Stimulated activated naive B cell treated with anti-CD40 and anti-IgM and Interleukin-4, amounts not matched to agents 10 μg/mL and 1 μg/mL and 100 μg/mL, for 72 hours (primary cell): ENCODE measurements around the gene PROKR2.

Experiments used
- ATAC-seq, 2 donors: fragments of 150-1000 bp; cut with Tn5 transposase; replicated peaks; 2 replicates each; pipeline ENCODE4 v1.10.0; 2021; ENCODE audit warnings: moderate library complexity in 1 of 2
- DNase-seq: peaks from one replicate; pipeline ENCODE4 v3.0.0; 2021
- H3K27ac Mint-ChIP-seq: one replicate; pipeline ENCODE4 v1.8.0; 2022; ENCODE audit warnings: mild to moderate bottlenecking, mixed read lengths
- H3K27me3 Mint-ChIP-seq, 2 donors: one replicate each; pipeline ENCODE4 v1.8.0; 2022; ENCODE audit warnings: mixed read lengths in 2 of 2
- H3K36me3 Mint-ChIP-seq, 2 donors: one replicate each; pipeline ENCODE4 v1.8.0; 2022; ENCODE audit warnings: mixed read lengths in 2 of 2, mild to moderate bottlenecking in 1 of 2
- H3K4me1 Mint-ChIP-seq, 2 donors: one replicate each; pipeline ENCODE4 v1.8.0; 2022; ENCODE audit warnings: mixed read lengths in 2 of 2, mild to moderate bottlenecking in 1 of 2
- H3K4me3 Mint-ChIP-seq, 2 donors: one replicate each; pipeline ENCODE4 v1.8.0; 2022; ENCODE audit warnings: mild to moderate bottlenecking in 2 of 2, mixed read lengths in 2 of 2, moderate library complexity in 1 of 2
- H3K9me3 Mint-ChIP-seq, 2 donors: one replicate each; pipeline ENCODE4 v1.8.0; 2022; ENCODE audit warnings: mixed read lengths in 2 of 2, mild to moderate bottlenecking in 1 of 2

The PROKR2 gene

DNA sequence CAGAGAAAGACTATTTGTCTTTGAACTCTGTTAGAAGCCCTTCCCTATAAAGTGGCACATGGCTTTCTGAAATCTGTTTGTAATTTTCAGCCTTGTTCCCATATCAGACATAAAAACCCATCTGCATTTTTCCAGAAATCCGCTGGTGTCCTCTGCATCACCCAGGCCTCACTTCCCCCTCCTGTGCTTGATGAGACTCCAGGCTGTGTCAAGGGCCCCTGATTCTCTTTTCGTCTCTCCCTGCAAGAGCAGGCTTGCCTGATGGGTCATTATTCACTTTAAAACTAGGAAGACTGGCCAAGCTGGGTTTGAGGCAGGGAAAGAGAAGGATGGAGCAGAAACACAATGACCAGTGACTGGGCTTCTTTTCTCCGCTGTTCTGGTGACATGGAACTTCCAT, 10.6 kb upstream of the PROKR2 start:
- ATAC-seq, result no peak
- H3K9me3 Mint-ChIP-seq, result no peaks in the 10 kb centered on the region

DNA sequence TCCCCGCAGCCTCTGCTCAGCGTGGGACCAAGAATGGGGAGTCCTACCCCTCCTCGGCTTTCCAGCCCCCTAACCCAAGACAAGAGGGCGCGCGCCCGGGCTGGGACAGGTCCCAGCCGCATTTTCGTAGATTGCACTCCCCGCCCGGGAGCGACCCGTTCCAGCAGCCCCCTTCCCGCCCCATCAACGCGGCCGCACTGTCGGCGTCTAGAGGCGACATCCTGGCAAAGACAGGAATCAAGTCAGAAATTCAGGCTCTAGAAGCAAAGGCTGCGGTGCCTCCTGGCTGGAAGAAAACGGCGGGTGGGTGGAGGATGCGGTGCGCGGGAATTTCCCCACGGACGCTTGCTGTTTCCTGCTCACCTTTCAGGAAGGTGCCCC, 957 bp downstream of the PROKR2 start:
- Mint-ChIP-seq H3K4me1 (peaks cover 5 to 10% of the 10 kb centered on the region in 2 donors), H3K4me3 (peak overlapping the region in 1 of 2 donors; percentile 67), H3K9me3 (peaks cover 6 to 7% of the 10 kb centered on the region in 2 donors), H3K27ac (no peak overlapping the region), H3K36me3 (no peaks in the 10 kb centered on the region), H3K27me3 (peaks cover 61 to 74% of the 10 kb centered on the region in 2 donors)
- DNase-seq, result no peak
- no peak for ATAC-seq

More for the DNA sequence above, 10.6 kb upstream of the PROKR2 start:
- H3K4me3 Mint-ChIP-seq, result no peak overlapping the region
- no peak for DNase-seq
- H3K4me1 Mint-ChIP-seq, result no peaks in the 10 kb centered on the region
- H3K27ac Mint-ChIP-seq, result no peak overlapping the region
- peaks cover 39% of the 10 kb centered on the region in 2 donors for H3K27me3 Mint-ChIP-seq
- H3K36me3 Mint-ChIP-seq, result no peaks in the 10 kb centered on the region

DNA sequence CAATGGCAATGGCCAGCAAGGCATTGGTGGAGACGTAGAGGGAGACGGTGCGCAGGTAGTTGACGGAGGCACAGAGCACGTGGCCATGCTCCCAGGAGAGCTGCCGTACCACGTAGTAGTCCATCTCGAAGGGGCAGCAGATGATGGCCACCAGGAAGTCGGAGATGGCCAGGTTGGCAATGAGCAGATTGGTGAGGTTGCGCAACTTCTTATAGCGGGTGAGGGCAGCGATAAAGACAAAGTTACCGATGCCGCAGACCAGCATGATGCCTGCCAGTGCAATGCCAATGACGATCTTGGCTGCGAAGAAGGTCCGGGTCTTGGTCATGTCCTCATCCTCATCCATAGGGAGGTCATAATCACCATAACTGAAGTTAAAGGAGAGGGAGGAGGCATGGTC, 2.8 kb downstream of the PROKR2 start:
- ATAC-seq (no peak), DNase-seq (no peak)
- Mint-ChIP-seq H3K4me3 (no peak overlapping the region), H3K27ac (no peak overlapping the region), H3K36me3 (peaks cover 0 to 1% of the 10 kb centered on the region in 2 donors), H3K4me1 (peaks cover 5 to 10% of the 10 kb centered on the region in 2 donors), H3K27me3 (peaks cover 56 to 64% of the 10 kb centered on the region in 2 donors), H3K9me3 (peaks cover 15 to 21% of the 10 kb centered on the region in 2 donors)

DNA sequence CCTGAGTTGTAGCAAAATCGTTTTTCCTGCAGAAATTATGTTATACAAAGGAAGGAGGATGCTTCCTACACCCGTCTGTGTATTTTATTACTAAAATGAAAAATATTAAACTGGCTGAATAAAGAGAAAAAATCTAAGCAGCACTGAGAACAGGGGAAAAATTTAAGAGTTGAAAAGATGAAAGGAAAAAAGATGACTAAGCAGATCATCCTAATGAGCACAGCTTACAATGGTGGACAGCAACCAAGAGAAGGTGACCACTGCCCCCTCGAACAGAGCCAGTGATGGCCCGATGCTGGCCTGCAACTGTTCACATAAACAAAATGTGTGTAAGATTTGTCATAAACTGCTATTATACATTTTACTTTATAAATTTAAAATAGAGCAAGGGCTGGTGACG, 4.2 kb downstream of the PROKR2 start:
- Mint-ChIP-seq H3K27ac (no peak overlapping the region), H3K4me3 (no peak overlapping the region), H3K4me1 (peaks cover 5 to 10% of the 10 kb centered on the region in 2 donors), H3K27me3 (peaks cover 42 to 50% of the 10 kb centered on the region in 2 donors), H3K36me3 (peaks cover 0 to 6% of the 10 kb centered on the region in 2 donors), H3K9me3 (peaks cover 23 to 28% of the 10 kb centered on the region in 2 donors)
- no peak for DNase-seq
- ATAC-seq, result no peak

DNA sequence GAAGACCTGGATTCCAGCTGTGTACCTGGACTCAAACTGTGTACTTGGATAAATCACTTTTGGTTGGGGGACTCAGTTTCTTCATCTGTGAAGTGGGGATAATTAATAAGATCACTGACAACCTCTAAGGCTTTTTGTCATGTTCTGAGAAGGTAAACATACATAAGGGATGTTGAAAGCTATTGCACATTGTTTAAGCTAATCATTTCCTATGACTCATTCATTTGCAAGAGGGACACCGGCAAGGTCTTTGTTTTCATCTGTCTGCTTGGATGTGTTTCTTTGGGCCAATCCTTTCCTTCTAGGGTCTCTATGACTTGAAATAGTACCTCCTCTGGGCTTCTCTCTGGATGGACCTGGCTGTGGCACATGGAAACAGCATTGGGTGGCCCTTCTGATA, 6.8 kb downstream of the PROKR2 start:
- Mint-ChIP-seq H3K4me1 (no peaks in the 10 kb centered on the region), H3K36me3 (peaks cover 0 to 6% of the 10 kb centered on the region in 2 donors), H3K27me3 (peaks cover 22 to 33% of the 10 kb centered on the region in 2 donors), H3K27ac (no peak overlapping the region), H3K4me3 (no peak overlapping the region), H3K9me3 (peaks cover 36 to 37% of the 10 kb centered on the region in 2 donors)
- no peak for ATAC-seq
- DNase-seq, result no peak

DNA sequence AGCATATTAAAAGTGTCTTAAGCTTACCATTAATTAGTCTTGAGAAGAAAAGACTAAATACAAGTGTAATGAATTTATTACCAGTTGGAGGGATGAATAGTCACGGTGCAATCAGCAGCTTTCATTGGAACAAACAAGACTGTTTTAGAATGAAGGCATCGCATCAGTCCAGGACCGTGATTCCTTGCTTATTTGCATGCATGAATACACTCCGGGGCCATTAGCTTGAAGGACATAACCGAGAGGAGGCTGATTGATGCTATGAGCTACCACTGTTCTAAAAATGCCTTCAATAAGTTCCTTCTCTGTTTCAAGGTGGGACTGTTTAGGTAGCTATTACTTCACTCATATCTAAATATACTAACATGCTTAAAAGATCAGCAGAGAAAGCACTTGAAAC, 17.9 kb downstream of the PROKR2 start:
- no peak for ATAC-seq
- H3K27ac Mint-ChIP-seq, result no peak overlapping the region
- no peak overlapping the region for H3K4me3 Mint-ChIP-seq
- peaks cover 17 to 27% of the 10 kb centered on the region in 2 donors for H3K27me3 Mint-ChIP-seq
- no peak for DNase-seq
- H3K36me3 Mint-ChIP-seq, result no peaks in the 10 kb centered on the region
- H3K9me3 Mint-ChIP-seq, result no peaks in the 10 kb centered on the region
- H3K4me1 Mint-ChIP-seq, result no peaks in the 10 kb centered on the region

DNA sequence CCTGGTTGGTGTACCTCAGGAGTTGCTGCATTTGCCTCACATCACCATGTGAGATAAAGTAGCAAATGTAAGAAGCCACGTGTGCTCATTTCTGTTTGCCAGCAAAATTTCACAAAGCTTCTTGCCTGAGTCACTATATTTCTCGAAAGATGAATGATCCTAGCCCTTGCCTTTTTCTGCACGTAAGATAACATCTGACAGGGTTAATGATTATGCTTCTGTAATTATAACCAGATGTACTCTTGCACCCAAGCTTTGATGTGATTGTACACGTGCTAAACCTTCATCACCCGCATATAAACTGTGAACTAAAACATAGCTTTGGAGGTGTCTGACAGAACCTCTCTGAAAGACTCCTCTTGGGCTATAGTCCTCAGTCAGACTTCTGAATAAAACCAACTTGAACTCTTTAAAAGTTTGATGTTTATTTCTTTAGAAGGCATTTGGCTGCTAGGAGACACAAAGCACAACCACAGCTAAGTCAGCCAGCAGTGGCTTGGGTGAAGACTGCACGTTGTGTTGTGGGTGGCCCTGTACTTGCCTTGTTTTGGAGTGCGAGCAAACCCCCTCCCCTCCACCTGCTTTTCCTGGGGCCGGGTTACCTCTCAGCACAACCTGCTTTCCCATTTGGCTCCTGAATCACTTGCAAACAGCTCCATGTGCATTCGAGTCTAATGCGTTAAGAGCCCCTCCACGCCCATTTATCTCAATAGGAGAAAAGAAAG, 19.3 kb downstream of the PROKR2 start:
- ATAC-seq, result no peak
- no peak for DNase-seq
- Mint-ChIP-seq H3K4me1 (no peaks in the 10 kb centered on the region), H3K27me3 (peaks cover 13 to 25% of the 10 kb centered on the region in 2 donors), H3K27ac (no peak overlapping the region), H3K36me3 (no peaks in the 10 kb centered on the region), H3K4me3 (no peak overlapping the region), H3K9me3 (no peaks in the 10 kb centered on the region)

DNA sequence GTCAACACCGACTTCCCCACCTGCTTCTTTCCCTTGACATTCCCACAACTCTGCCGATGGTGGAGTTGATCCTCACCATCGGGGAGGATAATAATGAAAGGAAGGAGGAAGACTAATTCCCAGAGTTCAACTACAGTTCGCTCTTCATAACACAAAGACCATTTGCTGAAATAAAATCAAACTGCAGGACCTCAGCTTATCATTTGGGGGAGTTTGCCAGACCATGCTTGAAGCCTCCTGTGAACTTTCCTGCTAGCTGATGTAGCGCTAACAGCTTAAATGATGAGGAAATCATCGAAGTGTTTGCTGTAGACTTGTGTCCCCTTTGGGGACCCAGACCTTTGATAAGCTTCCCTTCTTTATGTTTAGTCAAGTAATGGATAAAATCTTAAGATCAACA, 26.2 kb downstream of the PROKR2 start:
- DNase-seq (no peak), ATAC-seq (no peak)
- Mint-ChIP-seq H3K27me3 (peaks cover 10 to 18% of the 10 kb centered on the region in 2 donors), H3K4me1 (no peaks in the 10 kb centered on the region), H3K4me3 (no peak overlapping the region), H3K36me3 (no peaks in the 10 kb centered on the region), H3K27ac (no peak overlapping the region), H3K9me3 (peaks cover 7% of the 10 kb centered on the region in 2 donors)

DNA sequence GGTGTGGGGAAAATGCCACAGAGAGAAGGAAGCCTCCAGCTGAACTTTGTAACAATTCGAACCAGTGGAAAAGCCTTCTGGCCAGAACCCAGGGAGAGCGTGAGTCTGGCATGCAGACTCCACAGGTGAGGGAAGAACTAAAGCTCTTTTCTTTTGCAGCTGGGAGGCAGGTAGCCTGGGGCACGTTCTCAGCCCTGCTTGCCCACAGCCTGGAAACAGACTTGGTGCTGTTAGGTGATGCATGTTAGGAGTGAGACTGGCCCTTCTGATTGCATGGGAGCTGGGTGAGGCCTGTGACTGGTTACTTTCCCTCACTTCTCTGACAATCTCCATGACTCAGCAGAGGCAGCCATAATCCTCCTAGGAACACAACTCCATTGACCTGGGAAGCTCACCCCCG, 34.2 kb downstream of the PROKR2 start:
- Mint-ChIP-seq H3K36me3 (peaks cover 0 to 4% of the 10 kb centered on the region in 2 donors), H3K4me1 (no peaks in the 10 kb centered on the region), H3K27ac (no peak overlapping the region), H3K27me3 (peaks cover 50 to 58% of the 10 kb centered on the region in 2 donors), H3K9me3 (peaks cover 9 to 14% of the 10 kb centered on the region in 2 donors), H3K4me3 (no peak overlapping the region)
- DNase-seq, result no peak
- ATAC-seq, result no peak

DNA sequence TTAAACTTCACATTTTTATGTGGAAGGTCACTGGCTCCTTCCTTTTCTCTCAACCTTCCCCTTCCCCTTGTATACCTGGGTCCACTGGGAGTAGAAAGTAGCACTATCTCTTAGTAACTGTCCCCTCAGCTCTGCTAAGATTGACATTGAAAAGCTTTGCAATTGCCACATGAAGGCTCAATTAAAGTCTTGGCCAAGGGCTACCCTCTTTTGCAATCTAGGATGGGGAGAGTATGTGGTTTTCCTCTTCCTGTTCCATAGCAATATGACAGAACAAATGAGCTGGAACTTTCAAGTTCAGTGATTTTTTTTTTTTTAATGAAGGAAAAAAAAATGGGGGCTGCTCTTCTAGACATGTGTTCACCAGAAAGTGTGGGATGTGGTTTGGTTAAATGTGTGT, 37.1 kb downstream of the PROKR2 start:
- ATAC-seq (no peak), DNase-seq (no peak)
- peaks cover 0 to 4% of the 10 kb centered on the region in 2 donors for H3K36me3 Mint-ChIP-seq
- H3K4me3 Mint-ChIP-seq, result no peak overlapping the region
- no peaks in the 10 kb centered on the region for H3K4me1 Mint-ChIP-seq
- no peak overlapping the region for H3K27ac Mint-ChIP-seq
- peaks cover 2 to 3% of the 10 kb centered on the region in 2 donors for H3K9me3 Mint-ChIP-seq
- H3K27me3 Mint-ChIP-seq, result peaks cover 43 to 53% of the 10 kb centered on the region in 2 donors

DNA sequence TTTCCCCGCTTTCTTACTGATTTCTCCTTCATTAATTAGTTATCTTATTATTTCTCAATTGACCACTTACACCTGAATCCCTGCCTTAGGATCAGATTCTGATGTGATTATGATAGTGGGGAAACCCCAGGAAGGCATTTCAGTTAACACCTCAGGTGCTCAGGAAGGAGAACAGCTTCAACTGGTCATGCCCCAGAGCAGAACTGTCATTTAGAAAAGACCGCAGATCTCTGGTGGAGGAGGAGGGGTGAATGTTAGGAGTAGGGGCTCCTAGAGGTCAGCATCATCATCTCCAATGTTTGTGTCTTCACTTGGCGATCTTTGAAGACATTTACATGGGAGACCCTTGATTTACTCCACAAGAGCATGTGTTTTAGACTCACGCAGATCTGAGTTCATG, 44.5 kb downstream of the PROKR2 start:
- Mint-ChIP-seq H3K27ac (no peak overlapping the region), H3K4me3 (no peak overlapping the region), H3K4me1 (peaks cover 0 to 6% of the 10 kb centered on the region in 2 donors), H3K36me3 (no peaks in the 10 kb centered on the region), H3K9me3 (no peaks in the 10 kb centered on the region), H3K27me3 (peaks cover 6 to 11% of the 10 kb centered on the region in 2 donors)
- ATAC-seq (peak in 1 of 2 donors; percentile 53), DNase-seq (no peak)

DNA sequence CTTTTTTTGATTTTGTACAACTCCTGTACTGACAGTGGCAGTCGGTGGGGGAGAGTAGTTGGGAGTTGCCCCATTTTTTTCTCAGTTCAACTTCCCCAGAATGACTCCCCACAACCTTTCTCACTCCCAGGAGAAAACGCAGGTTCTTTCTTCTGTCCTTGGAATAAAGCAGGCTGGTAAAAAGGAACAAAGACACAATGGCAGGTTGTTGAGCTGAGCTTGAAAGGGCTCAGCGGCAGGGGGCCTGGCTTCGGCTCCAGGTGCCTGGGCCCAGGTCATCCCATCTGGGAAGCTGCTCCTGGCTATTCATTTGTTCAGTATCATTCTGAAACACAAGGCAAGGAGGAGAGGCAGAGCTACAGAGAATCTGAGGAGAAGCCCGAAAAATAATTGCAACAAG, 46.2 kb downstream of the PROKR2 start:
- DNase-seq (no peak), ATAC-seq (no peak)
- no peaks in the 10 kb centered on the region for H3K9me3 Mint-ChIP-seq
- no peaks in the 10 kb centered on the region for H3K36me3 Mint-ChIP-seq
- H3K4me1 Mint-ChIP-seq, result peaks cover 5 to 7% of the 10 kb centered on the region in 2 donors
- H3K27ac Mint-ChIP-seq, result no peak overlapping the region
- peaks cover 6 to 11% of the 10 kb centered on the region in 2 donors for H3K27me3 Mint-ChIP-seq
- H3K4me3 Mint-ChIP-seq, result no peak overlapping the region

DNA sequence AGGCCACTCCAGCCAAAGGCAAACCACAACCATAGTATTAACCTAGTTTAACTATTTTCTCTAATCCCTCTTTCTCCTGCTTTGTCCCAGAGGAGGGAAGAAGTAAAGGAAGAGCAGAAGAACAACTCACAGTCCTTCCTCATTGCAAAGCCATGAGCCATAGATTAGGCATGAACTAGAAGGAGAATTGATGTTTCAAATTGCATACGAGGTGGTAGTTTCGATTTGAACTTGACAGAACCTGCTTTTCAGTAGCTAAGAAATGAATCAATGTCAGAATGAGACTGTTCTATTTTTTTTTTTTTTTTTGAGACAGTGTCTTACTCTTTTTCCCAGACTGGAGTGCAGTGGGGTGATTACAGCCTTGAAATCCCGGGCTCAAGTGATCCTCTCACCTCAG, 48.3 kb downstream of the PROKR2 start:
- H3K9me3 Mint-ChIP-seq, result no peaks in the 10 kb centered on the region
- H3K4me3 Mint-ChIP-seq, result no peak overlapping the region
- no peak overlapping the region for H3K27ac Mint-ChIP-seq
- ATAC-seq, result no peak
- peaks cover 4 to 6% of the 10 kb centered on the region in 2 donors for H3K27me3 Mint-ChIP-seq
- DNase-seq, result no peak
- no peaks in the 10 kb centered on the region for H3K36me3 Mint-ChIP-seq
- H3K4me1 Mint-ChIP-seq, result peaks cover 5 to 7% of the 10 kb centered on the region in 2 donors

DNA sequence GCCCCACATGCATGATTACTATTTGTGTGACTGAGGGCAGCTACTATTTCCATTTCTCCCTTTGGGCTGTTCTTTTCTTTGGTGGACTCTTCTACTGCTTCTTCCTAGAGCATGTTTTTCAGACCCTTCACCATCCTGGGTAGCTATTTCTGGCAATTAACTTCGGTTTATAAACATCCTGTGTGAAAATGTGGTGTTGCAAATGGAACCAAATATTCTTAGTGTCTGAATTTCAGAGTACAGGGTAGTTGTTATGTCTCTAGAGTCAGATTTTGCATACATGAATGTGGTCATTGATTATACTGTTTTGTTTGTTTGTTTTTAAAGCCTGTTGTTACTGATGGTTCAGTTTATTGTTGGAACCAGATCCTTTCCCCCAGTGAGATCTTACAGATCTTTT, 49.7 kb downstream of the PROKR2 start:
- DNase-seq (no peak), ATAC-seq (no peak)
- Mint-ChIP-seq H3K36me3 (no peaks in the 10 kb centered on the region), H3K27ac (no peak overlapping the region), H3K9me3 (no peaks in the 10 kb centered on the region), H3K4me1 (peaks cover 5 to 6% of the 10 kb centered on the region in 2 donors), H3K4me3 (no peak overlapping the region), H3K27me3 (peaks cover 4 to 6% of the 10 kb centered on the region in 2 donors)
